ENCODE results near the gene OR4N2. TPM values are rescaled to one million over a fixed set of nuclear protein-coding genes. Genes with fewer than 3 reads are reported as not detected.
"Not testable (repeated sequence)": the region's sequence is repeated elsewhere in the genome, so short reads cannot be mapped to it uniquely, and the experiment has no call there.

OR4N2 gene, protein sequence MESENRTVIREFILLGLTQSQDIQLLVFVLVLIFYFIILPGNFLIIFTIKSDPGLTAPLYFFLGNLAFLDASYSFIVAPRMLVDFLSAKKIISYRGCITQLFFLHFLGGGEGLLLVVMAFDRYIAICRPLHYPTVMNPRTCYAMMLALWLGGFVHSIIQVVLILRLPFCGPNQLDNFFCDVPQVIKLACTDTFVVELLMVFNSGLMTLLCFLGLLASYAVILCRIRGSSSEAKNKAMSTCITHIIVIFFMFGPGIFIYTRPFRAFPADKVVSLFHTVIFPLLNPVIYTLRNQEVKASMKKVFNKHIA
- total RNA-seq, result not detected in 2 replicates
- long read RNA-seq, result 0 reads

GRCh38 chr14:19803470-19803869 lies at the start of gene OR4N2:
Gene OR4N2, plus strand, starts transcription at chr14:19803770. Its CDS starts 23,679 bp downstream, at chr14:19827449.
- not testable (repeated sequence) for H3K27ac Mint-ChIP-seq; H3K4me3 Mint-ChIP-seq (ENCODE audit: low read depth); H3K27me3 Mint-ChIP-seq; DNase-seq (ENCODE audit: low spot score, unreplicated experiment); H3K4me1 Mint-ChIP-seq (ENCODE audit: low read depth); H3K36me3 Mint-ChIP-seq (ENCODE audit: insufficient read depth)
- H3K9me3 Mint-ChIP-seq (ENCODE audit: low read depth), result peaks cover 25% of the 10 kb centered on the region

- Mint-ChIP-seq H3K9me3 (ENCODE audit: low read depth) (peaks cover 28% of the 10 kb centered on the region), H3K36me3 (ENCODE audit: insufficient read depth) (no peaks in the 10 kb centered on the region), H3K4me1 (ENCODE audit: low read depth) (no peaks in the 10 kb centered on the region), H3K27me3 (no peaks in the 10 kb centered on the region), H3K27ac (no peak overlapping the region), H3K4me3 (ENCODE audit: low read depth) (no peak overlapping the region)
- TF ChIP-seq, protein P1, sequence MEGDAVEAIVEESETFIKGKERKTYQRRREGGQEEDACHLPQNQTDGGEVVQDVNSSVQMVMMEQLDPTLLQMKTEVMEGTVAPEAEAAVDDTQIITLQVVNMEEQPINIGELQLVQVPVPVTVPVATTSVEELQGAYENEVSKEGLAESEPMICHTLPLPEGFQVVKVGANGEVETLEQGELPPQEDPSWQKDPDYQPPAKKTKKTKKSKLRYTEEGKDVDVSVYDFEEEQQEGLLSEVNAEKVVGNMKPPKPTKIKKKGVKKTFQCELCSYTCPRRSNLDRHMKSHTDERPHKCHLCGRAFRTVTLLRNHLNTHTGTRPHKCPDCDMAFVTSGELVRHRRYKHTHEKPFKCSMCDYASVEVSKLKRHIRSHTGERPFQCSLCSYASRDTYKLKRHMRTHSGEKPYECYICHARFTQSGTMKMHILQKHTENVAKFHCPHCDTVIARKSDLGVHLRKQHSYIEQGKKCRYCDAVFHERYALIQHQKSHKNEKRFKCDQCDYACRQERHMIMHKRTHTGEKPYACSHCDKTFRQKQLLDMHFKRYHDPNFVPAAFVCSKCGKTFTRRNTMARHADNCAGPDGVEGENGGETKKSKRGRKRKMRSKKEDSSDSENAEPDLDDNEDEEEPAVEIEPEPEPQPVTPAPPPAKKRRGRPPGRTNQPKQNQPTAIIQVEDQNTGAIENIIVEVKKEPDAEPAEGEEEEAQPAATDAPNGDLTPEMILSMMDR (IDR thresholded peaks at IDR 0.05; ENCODE audit: unreplicated experiment), result no peak
- DNase-seq (ENCODE audit: low spot score, unreplicated experiment), result no peak
Measured at GRCh38 chr14:19754172-19754571, 49.4 kb upstream of the OR4N2 start.

DNA sequence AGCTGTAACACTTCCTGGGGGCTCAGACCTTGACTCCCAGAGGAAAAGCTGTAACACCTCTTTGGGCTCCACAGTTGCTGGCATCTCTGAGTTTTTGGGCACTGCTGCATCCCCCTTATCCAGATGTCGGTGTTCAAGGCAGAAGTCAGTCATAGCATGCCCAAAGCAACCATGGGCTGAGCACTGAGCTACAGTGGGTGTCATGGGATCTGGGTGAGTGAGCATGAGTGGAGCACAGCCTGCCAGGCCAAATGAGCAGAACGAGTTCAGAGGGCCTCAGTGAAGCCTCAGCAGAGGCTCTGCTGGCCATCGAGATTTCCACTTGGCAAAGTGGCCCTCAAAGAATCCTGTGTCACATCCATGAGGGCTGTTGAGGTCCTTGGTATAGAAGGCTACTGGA lies 32.1 kb upstream of the OR4N2 start:
- H3K4me1 Mint-ChIP-seq (ENCODE audit: low read depth); H3K36me3 Mint-ChIP-seq (ENCODE audit: insufficient read depth); H3K27me3 Mint-ChIP-seq; H3K27ac Mint-ChIP-seq; DNase-seq (ENCODE audit: low spot score, unreplicated experiment); H3K4me3 Mint-ChIP-seq (ENCODE audit: low read depth): not testable (repeated sequence)
- H3K9me3 Mint-ChIP-seq (ENCODE audit: low read depth), result peaks cover 80% of the 10 kb centered on the region

- DNase-seq (ENCODE audit: low spot score, unreplicated experiment), result no peak
- H3K27me3 Mint-ChIP-seq, result no peaks in the 10 kb centered on the region
- no peak overlapping the region for H3K27ac Mint-ChIP-seq
- H3K36me3 Mint-ChIP-seq (ENCODE audit: insufficient read depth), result no peaks in the 10 kb centered on the region
- TF ChIP-seq, protein P1 (IDR thresholded peaks at IDR 0.05; ENCODE audit: unreplicated experiment), result no peak
- peaks cover 80% of the 10 kb centered on the region for H3K9me3 Mint-ChIP-seq (ENCODE audit: low read depth)
- no peaks in the 10 kb centered on the region for H3K4me1 Mint-ChIP-seq (ENCODE audit: low read depth)
- no peak overlapping the region for H3K4me3 Mint-ChIP-seq (ENCODE audit: low read depth)
Measured at GRCh38 chr14:19771895-19772430, 31.6 kb upstream of the OR4N2 start.

- not testable (repeated sequence) for DNase-seq (ENCODE audit: low spot score, unreplicated experiment); H3K27ac Mint-ChIP-seq; H3K27me3 Mint-ChIP-seq; H3K4me1 Mint-ChIP-seq (ENCODE audit: low read depth); H3K36me3 Mint-ChIP-seq (ENCODE audit: insufficient read depth); H3K4me3 Mint-ChIP-seq (ENCODE audit: low read depth)
- H3K9me3 Mint-ChIP-seq (ENCODE audit: low read depth), result peaks cover 80% of the 10 kb centered on the region
Measured at GRCh38 chr14:19772454-19772853, 31.1 kb upstream of the OR4N2 start.

GRCh38 chr14:19773204-19773603 lies 30.4 kb upstream of the OR4N2 start, which contains the start of gene OR4M1:
Gene OR4M1, plus strand, starts transcription at chr14:19773504. Its CDS starts 6,819 bp downstream, at chr14:19780323.
- not testable (repeated sequence) for H3K36me3 Mint-ChIP-seq (ENCODE audit: insufficient read depth); H3K27me3 Mint-ChIP-seq; H3K4me3 Mint-ChIP-seq (ENCODE audit: low read depth); H3K4me1 Mint-ChIP-seq (ENCODE audit: low read depth); H3K27ac Mint-ChIP-seq; DNase-seq (ENCODE audit: low spot score, unreplicated experiment)
- H3K9me3 Mint-ChIP-seq (ENCODE audit: low read depth), result peaks cover 78% of the 10 kb centered on the region

- peaks cover 72% of the 10 kb centered on the region for H3K9me3 Mint-ChIP-seq (ENCODE audit: low read depth)
- H3K4me1 Mint-ChIP-seq (ENCODE audit: low read depth), result no peaks in the 10 kb centered on the region
- TF ChIP-seq, protein P1 (IDR thresholded peaks at IDR 0.05; ENCODE audit: unreplicated experiment), result no peak
- H3K27me3 Mint-ChIP-seq, result no peaks in the 10 kb centered on the region
- H3K27ac Mint-ChIP-seq, result no peak overlapping the region
- H3K4me3 Mint-ChIP-seq (ENCODE audit: low read depth), result no peak overlapping the region
- DNase-seq (ENCODE audit: low spot score, unreplicated experiment), result no peak
- H3K36me3 Mint-ChIP-seq (ENCODE audit: insufficient read depth), result no peaks in the 10 kb centered on the region
Measured at GRCh38 chr14:19775587-19775986, 28.0 kb upstream of the OR4N2 start.

- H3K4me1 Mint-ChIP-seq (ENCODE audit: low read depth), result not testable (repeated sequence)
- H3K9me3 Mint-ChIP-seq (ENCODE audit: low read depth), result peaks cover 34% of the 10 kb centered on the region
Measured at GRCh38 chr14:19785848-19786247, 17.7 kb upstream of the OR4N2 start.

GRCh38 chr14:19787318-19787717 lies 16.3 kb upstream of the OR4N2 start:
- not testable (repeated sequence) for H3K4me3 Mint-ChIP-seq (ENCODE audit: low read depth); H3K27me3 Mint-ChIP-seq; H3K4me1 Mint-ChIP-seq (ENCODE audit: low read depth); H3K36me3 Mint-ChIP-seq (ENCODE audit: insufficient read depth); DNase-seq (ENCODE audit: low spot score, unreplicated experiment); H3K27ac Mint-ChIP-seq
- peaks cover 30% of the 10 kb centered on the region for H3K9me3 Mint-ChIP-seq (ENCODE audit: low read depth)

More at GRCh38 chr14:19785848-19786247, 17.7 kb upstream of the OR4N2 start:
- not testable (repeated sequence) for H3K27ac Mint-ChIP-seq; H3K36me3 Mint-ChIP-seq (ENCODE audit: insufficient read depth); H3K4me3 Mint-ChIP-seq (ENCODE audit: low read depth); H3K27me3 Mint-ChIP-seq; DNase-seq (ENCODE audit: low spot score, unreplicated experiment)

- peaks cover 22% of the 10 kb centered on the region for H3K9me3 Mint-ChIP-seq (ENCODE audit: low read depth)
- not testable (repeated sequence) for H3K27me3 Mint-ChIP-seq; H3K36me3 Mint-ChIP-seq (ENCODE audit: insufficient read depth); DNase-seq (ENCODE audit: low spot score, unreplicated experiment); H3K27ac Mint-ChIP-seq; H3K4me3 Mint-ChIP-seq (ENCODE audit: low read depth); H3K4me1 Mint-ChIP-seq (ENCODE audit: low read depth)
Measured at GRCh38 chr14:19788150-19788549, 15.4 kb upstream of the OR4N2 start.

Measured in progenitor cell of endocrine pancreas (in vitro differentiated cells).